MV-4-11 (cell line): Measurements from ENCODE around the gene GPR150.

Experiments used
- DNase-seq: peaks from one replicate; lab custom pipeline; 2025; lab: John Stamatoyannopoulos, UW

The GPR150 gene

DNA sequence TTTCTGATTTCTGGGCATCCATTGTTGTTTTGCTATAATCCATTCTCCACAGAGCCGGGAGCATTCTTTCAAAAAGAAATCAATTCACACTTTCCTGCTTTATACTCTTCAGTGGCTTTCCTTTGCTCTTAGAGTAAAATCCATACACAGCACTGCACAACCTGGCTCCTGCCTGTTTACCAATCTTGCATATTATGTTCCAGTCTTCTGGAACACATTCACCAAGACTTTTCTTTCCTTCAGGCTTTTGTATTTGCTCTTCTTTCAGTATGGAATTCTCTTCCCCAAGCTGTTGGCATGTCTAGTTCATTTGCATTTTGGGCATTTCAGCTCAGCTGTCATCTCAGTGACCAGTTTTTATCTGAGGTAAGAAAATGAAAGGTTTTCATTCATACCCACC is 33.0 kb downstream of the GPR150 start:
- no peak for DNase-seq

DNA sequence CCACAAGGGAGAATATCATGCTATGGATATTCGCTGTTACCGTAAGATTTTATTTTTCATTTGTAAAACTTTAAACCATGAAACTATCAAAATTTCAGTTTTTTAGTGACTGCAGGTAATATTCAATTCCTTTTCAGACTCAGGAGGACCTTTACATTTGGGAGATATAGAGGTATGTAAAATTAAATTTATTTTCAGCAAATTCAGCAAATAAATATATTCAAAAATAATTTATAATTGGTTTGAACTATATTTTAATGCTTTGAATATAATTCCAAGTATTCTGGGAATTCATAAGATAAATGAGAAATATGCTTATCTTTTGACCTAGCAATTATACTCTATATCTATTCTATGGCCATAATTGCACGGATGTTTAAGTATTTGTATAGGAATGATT is 34.3 kb downstream of the GPR150 start:
- DNase-seq = no peak

DNA sequence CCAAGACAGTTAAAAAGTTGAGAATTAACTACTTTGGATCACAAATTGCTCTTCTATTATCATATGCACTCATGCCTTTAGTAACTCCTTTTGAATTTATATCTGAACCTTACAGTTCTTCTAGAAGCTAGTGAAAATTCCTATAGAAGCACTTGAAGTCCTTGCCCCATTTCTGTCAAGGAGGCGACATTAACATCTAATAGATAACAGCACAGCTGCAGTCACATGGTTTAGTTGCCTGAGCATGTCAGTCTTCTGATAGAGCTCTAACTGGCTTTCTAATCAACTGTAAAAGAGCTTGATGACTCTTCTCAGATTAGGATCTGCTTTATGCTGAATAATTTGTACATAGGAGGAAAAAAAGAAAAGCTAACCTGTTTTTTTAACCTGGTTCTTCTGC is 35.7 kb downstream of the GPR150 start:
- DNase-seq = no peak

- DNase-seq = no peak
Observed at GRCh38 chr5:95660060-95660459, 40.2 kb downstream of the GPR150 start.

GRCh38 chr5:95662946-95663345 is 43.1 kb downstream of the GPR150 start:
- DNase-seq = no peak

DNA sequence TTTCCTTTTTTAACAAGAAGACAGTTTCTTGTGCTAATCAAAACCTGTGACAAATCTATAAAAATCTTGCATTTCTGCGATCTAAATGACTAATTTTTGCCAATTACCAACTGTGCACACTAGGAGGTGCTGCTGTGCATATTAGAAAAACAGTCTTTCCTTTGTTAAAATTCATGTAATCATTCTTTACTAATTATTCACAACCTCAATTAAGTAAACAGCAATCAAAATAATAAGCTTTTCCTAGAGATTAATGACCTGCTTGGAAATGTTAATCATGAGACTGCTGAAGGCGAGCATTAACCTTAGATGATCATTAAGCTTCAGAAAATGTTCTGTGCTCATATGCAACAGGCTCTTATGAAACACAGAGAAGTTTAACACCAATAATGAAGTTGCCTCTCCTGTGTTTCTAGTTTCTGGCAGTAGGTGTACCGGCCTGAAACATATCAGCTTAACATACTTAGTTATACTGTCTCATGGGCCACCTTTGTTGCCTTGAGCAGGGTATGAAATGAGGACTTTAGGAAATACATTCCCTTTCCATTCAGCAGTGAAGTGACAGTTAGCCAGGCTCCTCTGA is 44.4 kb downstream of the GPR150 start:
- DNase-seq = peak; percentile 13

DNA sequence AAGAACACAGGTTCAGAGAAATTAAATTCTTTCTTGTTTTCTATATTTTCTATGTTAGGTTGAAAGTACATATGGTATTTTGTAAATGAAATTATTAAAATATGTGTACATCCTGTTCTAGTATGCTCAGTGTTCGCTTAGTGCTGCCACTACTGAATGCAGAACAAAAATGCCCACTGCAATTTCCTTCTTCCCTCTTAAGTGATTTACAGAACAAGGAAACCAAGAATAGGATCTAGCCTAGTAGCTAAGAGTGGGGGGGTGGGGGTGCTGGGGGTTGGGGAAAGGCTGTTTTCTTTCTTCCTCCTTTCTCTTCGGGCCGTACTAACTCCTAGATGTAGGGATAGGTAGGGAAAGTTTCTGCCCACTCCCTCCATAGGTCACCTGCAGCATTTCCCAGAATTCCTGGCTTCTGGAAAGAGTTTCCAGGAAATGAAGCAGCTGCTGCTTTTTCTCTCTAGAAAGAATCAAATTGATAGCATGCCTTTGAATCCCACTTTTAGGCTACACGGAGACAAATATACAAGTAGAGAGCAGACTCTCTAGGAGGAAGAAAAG is 47.3 kb downstream of the GPR150 start:
- DNase-seq = peak; percentile 48

DNA sequence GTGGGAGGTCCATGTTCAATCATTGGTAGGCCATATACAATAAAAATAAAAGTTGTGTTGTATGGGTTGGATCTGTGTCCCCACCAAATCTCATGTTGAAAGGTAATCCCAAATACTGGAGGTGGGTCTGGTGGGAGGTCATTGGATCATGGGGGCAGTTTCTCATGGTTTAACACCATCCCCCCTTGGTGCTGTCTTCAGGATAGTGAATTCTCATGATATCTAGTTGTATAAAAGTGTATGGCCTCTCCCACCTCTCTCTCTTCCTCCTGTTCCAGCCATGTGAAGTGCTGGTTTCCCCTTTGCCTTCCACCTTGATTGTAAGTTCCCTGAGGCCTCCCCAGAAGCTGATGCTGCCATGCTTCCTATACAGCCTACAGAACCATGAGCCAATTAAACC is 47.8 kb downstream of the GPR150 start:
- no peak for DNase-seq

DNA sequence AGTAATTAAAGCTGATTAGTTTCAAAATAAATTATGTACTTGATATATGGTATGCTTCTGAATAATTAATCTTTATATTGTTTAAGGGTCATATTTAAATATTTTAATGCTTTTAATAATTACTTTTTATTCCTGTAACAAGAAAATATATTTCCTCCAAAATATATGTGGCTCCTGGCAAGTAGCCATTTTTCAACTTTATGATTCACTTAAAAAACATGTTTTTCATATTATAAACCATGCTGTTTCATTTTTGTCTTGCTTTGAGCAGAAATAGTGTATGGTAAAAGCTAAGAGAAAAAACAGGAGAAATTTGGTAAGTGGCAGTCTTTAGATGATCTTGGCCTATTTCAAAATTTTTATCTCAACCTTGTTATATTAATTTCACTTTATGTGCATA is 48.3 kb downstream of the GPR150 start:
- no peak for DNase-seq

DNA sequence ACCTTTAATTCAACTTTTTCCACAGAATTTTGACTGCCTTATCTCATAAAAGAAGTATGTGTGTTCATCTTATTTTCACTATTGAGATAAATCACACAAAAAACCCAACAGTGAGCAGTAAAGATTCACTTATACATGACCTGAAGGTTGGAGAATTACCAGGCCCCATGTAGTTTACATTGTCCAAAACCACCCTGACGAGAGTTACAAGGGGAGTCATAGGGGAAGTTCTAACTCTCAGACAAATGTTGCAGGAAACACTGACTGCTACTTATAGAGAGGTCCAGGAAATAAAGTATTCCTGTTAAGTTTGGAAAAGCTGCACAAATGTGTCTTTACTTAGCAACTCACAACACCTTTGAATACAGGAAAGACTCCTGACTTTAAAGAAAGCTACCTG is 48.8 kb downstream of the GPR150 start:
- DNase-seq = no peak

GRCh38 chr5:95669540-95669939 is 49.7 kb downstream of the GPR150 start:
- no peak for DNase-seq

DNA sequence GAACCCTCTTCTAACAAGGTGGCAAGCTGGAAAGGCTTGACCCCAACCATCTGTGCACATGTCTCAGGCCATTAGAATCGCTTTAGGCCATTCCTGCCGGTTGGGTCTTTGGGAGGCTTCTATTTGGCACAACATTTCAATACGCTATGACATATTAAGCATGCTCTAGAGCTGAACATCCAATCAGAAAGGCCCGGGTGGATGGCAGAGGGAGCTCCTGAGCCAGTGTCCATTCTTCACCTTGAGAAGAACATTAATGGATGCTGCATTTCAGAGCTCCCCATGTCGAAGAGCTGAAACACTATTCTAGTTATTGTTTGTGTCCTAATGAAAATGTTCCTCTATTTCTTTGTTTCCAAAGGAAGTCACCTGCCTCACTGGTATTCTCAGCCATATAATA is 50.1 kb downstream of the GPR150 start:
- DNase-seq = no peak

DNA sequence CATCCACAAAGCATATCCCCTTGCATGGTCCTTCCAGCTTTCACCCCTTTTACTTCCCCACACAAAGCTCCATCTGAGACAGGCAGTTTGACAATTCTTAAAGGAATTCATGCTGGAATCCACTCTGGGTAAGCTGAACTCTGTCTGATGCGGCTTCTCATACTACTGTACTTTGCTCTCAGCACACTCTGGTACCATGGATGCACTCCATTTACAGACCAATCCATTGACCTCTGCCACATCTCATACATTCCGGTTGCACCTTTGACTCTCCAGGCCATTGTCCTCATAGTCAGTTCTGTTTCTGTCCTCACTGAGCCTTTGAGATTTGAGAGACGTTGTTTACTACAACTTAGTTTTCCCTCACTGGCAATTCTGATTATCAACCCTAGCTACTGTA is 50.7 kb downstream of the GPR150 start:
- no peak for DNase-seq
